Measurements from ENCODE around the gene MTSS2.

Gene MTSS2

GRCh38 chr16:70714581-70715054 is 28.8 kb upstream of the MTSS2 start:
- Histone ChIP-seq H3K27me3 (ENCODE audit: control insufficient read depth in 5 of 5, insufficient read depth in 4 of 5, low read length in 5 of 5) (no peaks in the 10 kb centered on the region), H3K27ac (ENCODE audit: low read depth, low read length) (no peak overlapping the region), H3K9me3 (ENCODE audit: control insufficient read depth in 5 of 5, low read length in 5 of 5) (peaks cover 0 to 1% (median 0%) of the 10 kb centered on the region in 5 donors), H3K4me3 (ENCODE audit: low read depth in 1 of 5, low read length in 5 of 5) (no peak overlapping the region), H3K36me3 (ENCODE audit: control insufficient read depth in 5 of 5, insufficient read depth in 5 of 5, low read length in 5 of 5) (peaks cover 0 to 13% (median 3%) of the 10 kb centered on the region in 5 donors), H3K4me1 (ENCODE audit: control insufficient read depth in 5 of 5, insufficient read depth in 5 of 5, low read length in 5 of 5) (peaks cover 0 to 24% (median 12%) of the 10 kb centered on the region in 5 donors), H3K9ac (ENCODE audit: low read length in 5 of 5) (no peak overlapping the region)

GRCh38 chr16:70713824-70714223 is 28.0 kb upstream of the MTSS2 start:
- no peak overlapping the region for H3K27ac ChIP-seq (ENCODE audit: low read depth, low read length)
- no peaks in the 10 kb centered on the region for H3K9me3 ChIP-seq (ENCODE audit: control insufficient read depth in 5 of 5, low read length in 5 of 5)
- H3K9ac ChIP-seq (ENCODE audit: low read length in 5 of 5) = no peak overlapping the region
- H3K27me3 ChIP-seq (ENCODE audit: control insufficient read depth in 5 of 5, insufficient read depth in 4 of 5, low read length in 5 of 5) = no peaks in the 10 kb centered on the region
- peaks cover 0 to 14% (median 2%) of the 10 kb centered on the region in 5 donors for H3K36me3 ChIP-seq (ENCODE audit: control insufficient read depth in 5 of 5, insufficient read depth in 5 of 5, low read length in 5 of 5)
- H3K4me3 ChIP-seq (ENCODE audit: low read depth in 1 of 5, low read length in 5 of 5) = no peak overlapping the region
- peaks cover 0 to 24% (median 19%) of the 10 kb centered on the region in 5 donors for H3K4me1 ChIP-seq (ENCODE audit: control insufficient read depth in 5 of 5, insufficient read depth in 5 of 5, low read length in 5 of 5)

GRCh38 chr16:70713342-70713741 is 27.5 kb upstream of the MTSS2 start:
- Histone ChIP-seq H3K4me3 (ENCODE audit: low read depth in 1 of 5, low read length in 5 of 5) (no peak overlapping the region), H3K27me3 (ENCODE audit: control insufficient read depth in 5 of 5, insufficient read depth in 4 of 5, low read length in 5 of 5) (no peaks in the 10 kb centered on the region), H3K9ac (ENCODE audit: low read length in 5 of 5) (no peak overlapping the region), H3K36me3 (ENCODE audit: control insufficient read depth in 5 of 5, insufficient read depth in 5 of 5, low read length in 5 of 5) (peaks cover 0 to 19% (median 2%) of the 10 kb centered on the region in 5 donors), H3K4me1 (ENCODE audit: control insufficient read depth in 5 of 5, insufficient read depth in 5 of 5, low read length in 5 of 5) (peaks cover 0 to 27% (median 22%) of the 10 kb centered on the region in 5 donors), H3K9me3 (ENCODE audit: control insufficient read depth in 5 of 5, low read length in 5 of 5) (no peaks in the 10 kb centered on the region), H3K27ac (ENCODE audit: low read depth, low read length) (no peak overlapping the region)

GRCh38 chr16:70712942-70713341 is 27.1 kb upstream of the MTSS2 start:
- H3K9ac ChIP-seq (ENCODE audit: low read length in 5 of 5) = no peak overlapping the region
- H3K4me1 ChIP-seq (ENCODE audit: control insufficient read depth in 5 of 5, insufficient read depth in 5 of 5, low read length in 5 of 5) = peaks cover 0 to 28% (median 22%) of the 10 kb centered on the region in 5 donors
- no peak overlapping the region for H3K4me3 ChIP-seq (ENCODE audit: low read depth in 1 of 5, low read length in 5 of 5)
- H3K27me3 ChIP-seq (ENCODE audit: control insufficient read depth in 5 of 5, insufficient read depth in 4 of 5, low read length in 5 of 5) = no peaks in the 10 kb centered on the region
- H3K27ac ChIP-seq (ENCODE audit: low read depth, low read length) = no peak overlapping the region
- H3K9me3 ChIP-seq (ENCODE audit: control insufficient read depth in 5 of 5, low read length in 5 of 5) = no peaks in the 10 kb centered on the region
- peaks cover 0 to 20% (median 2%) of the 10 kb centered on the region in 5 donors for H3K36me3 ChIP-seq (ENCODE audit: control insufficient read depth in 5 of 5, insufficient read depth in 5 of 5, low read length in 5 of 5)

- peaks cover 0 to 30% (median 22%) of the 10 kb centered on the region in 5 donors for H3K4me1 ChIP-seq (ENCODE audit: control insufficient read depth in 5 of 5, insufficient read depth in 5 of 5, low read length in 5 of 5)
These were observed 26.5 kb upstream of the MTSS2 start for GRCh38 chr16:70712359-70712758.

GRCh38 chr16:70711211-70712031 is 25.6 kb upstream of the MTSS2 start:
- Histone ChIP-seq H3K9me3 (ENCODE audit: control insufficient read depth in 5 of 5, low read length in 5 of 5) (no peaks in the 10 kb centered on the region), H3K9ac (ENCODE audit: low read length in 5 of 5) (no peak overlapping the region), H3K27ac (ENCODE audit: low read depth, low read length) (no peak overlapping the region), H3K4me1 (ENCODE audit: control insufficient read depth in 5 of 5, insufficient read depth in 5 of 5, low read length in 5 of 5) (peaks cover 3 to 39% (median 24%) of the 10 kb centered on the region in 5 donors), H3K4me3 (ENCODE audit: low read depth in 1 of 5, low read length in 5 of 5) (no peak overlapping the region), H3K27me3 (ENCODE audit: control insufficient read depth in 5 of 5, insufficient read depth in 4 of 5, low read length in 5 of 5) (no peaks in the 10 kb centered on the region), H3K36me3 (ENCODE audit: control insufficient read depth in 5 of 5, insufficient read depth in 5 of 5, low read length in 5 of 5) (peaks cover 0 to 20% (median 2%) of the 10 kb centered on the region in 5 donors)

More at GRCh38 chr16:70712359-70712758, 26.5 kb upstream of the MTSS2 start:
- no peak overlapping the region for H3K4me3 ChIP-seq (ENCODE audit: low read depth in 1 of 5, low read length in 5 of 5)
- no peaks in the 10 kb centered on the region for H3K9me3 ChIP-seq (ENCODE audit: control insufficient read depth in 5 of 5, low read length in 5 of 5)
- peaks cover 0 to 20% (median 2%) of the 10 kb centered on the region in 5 donors for H3K36me3 ChIP-seq (ENCODE audit: control insufficient read depth in 5 of 5, insufficient read depth in 5 of 5, low read length in 5 of 5)
- H3K9ac ChIP-seq (ENCODE audit: low read length in 5 of 5) = no peak overlapping the region
- no peak overlapping the region for H3K27ac ChIP-seq (ENCODE audit: low read depth, low read length)
- no peaks in the 10 kb centered on the region for H3K27me3 ChIP-seq (ENCODE audit: control insufficient read depth in 5 of 5, insufficient read depth in 4 of 5, low read length in 5 of 5)

- no peak overlapping the region for H3K27ac ChIP-seq (ENCODE audit: low read depth, low read length)
These were observed 24.8 kb upstream of the MTSS2 start for GRCh38 chr16:70710422-70711210.

GRCh38 chr16:70709942-70710341 is 24.1 kb upstream of the MTSS2 start:
- H3K9ac ChIP-seq (ENCODE audit: low read length in 5 of 5) = no peak overlapping the region
- no peaks in the 10 kb centered on the region for H3K27me3 ChIP-seq (ENCODE audit: control insufficient read depth in 5 of 5, insufficient read depth in 4 of 5, low read length in 5 of 5)
- peaks cover 0 to 20% (median 2%) of the 10 kb centered on the region in 5 donors for H3K36me3 ChIP-seq (ENCODE audit: control insufficient read depth in 5 of 5, insufficient read depth in 5 of 5, low read length in 5 of 5)
- no peak overlapping the region for H3K27ac ChIP-seq (ENCODE audit: low read depth, low read length)
- H3K4me3 ChIP-seq (ENCODE audit: low read depth in 1 of 5, low read length in 5 of 5) = no peak overlapping the region
- H3K4me1 ChIP-seq (ENCODE audit: control insufficient read depth in 5 of 5, insufficient read depth in 5 of 5, low read length in 5 of 5) = peaks cover 3 to 36% (median 10%) of the 10 kb centered on the region in 5 donors
- H3K9me3 ChIP-seq (ENCODE audit: control insufficient read depth in 5 of 5, low read length in 5 of 5) = no peaks in the 10 kb centered on the region

More at GRCh38 chr16:70710422-70711210, 24.8 kb upstream of the MTSS2 start:
- Histone ChIP-seq H3K9me3 (ENCODE audit: control insufficient read depth in 5 of 5, low read length in 5 of 5) (no peaks in the 10 kb centered on the region), H3K27me3 (ENCODE audit: control insufficient read depth in 5 of 5, insufficient read depth in 4 of 5, low read length in 5 of 5) (no peaks in the 10 kb centered on the region), H3K36me3 (ENCODE audit: control insufficient read depth in 5 of 5, insufficient read depth in 5 of 5, low read length in 5 of 5) (peaks cover 0 to 20% (median 2%) of the 10 kb centered on the region in 5 donors), H3K9ac (ENCODE audit: low read length in 5 of 5) (no peak overlapping the region), H3K4me3 (ENCODE audit: low read depth in 1 of 5, low read length in 5 of 5) (no peak overlapping the region), H3K4me1 (ENCODE audit: control insufficient read depth in 5 of 5, insufficient read depth in 5 of 5, low read length in 5 of 5) (peaks cover 3 to 36% (median 16%) of the 10 kb centered on the region in 5 donors)

- Histone ChIP-seq H3K9ac (ENCODE audit: low read length in 5 of 5) (no peak overlapping the region), H3K27ac (ENCODE audit: low read depth, low read length) (no peak overlapping the region), H3K36me3 (ENCODE audit: control insufficient read depth in 5 of 5, insufficient read depth in 5 of 5, low read length in 5 of 5) (peaks cover 0 to 20% (median 2%) of the 10 kb centered on the region in 5 donors), H3K27me3 (ENCODE audit: control insufficient read depth in 5 of 5, insufficient read depth in 4 of 5, low read length in 5 of 5) (no peaks in the 10 kb centered on the region), H3K4me3 (ENCODE audit: low read depth in 1 of 5, low read length in 5 of 5) (no peak overlapping the region), H3K9me3 (ENCODE audit: control insufficient read depth in 5 of 5, low read length in 5 of 5) (no peaks in the 10 kb centered on the region), H3K4me1 (ENCODE audit: control insufficient read depth in 5 of 5, insufficient read depth in 5 of 5, low read length in 5 of 5) (peaks cover 3 to 36% (median 7%) of the 10 kb centered on the region in 5 donors)
These were observed 23.6 kb upstream of the MTSS2 start for GRCh38 chr16:70709457-70709856.

Data from subcutaneous abdominal adipose tissue (tissue), 5 donors.